A673 (cell line): ENCODE results near the gene METTL2A. TPM values are rescaled to one million over a fixed set of nuclear protein-coding genes. Genes with fewer than 3 reads are reported as not detected.
"Not testable (repeated sequence)": the region's sequence is repeated elsewhere in the genome, so short reads cannot be mapped to it uniquely, and the experiment has no call there.

ENCODE experiments used
- Bru-seq: library from RNA; stranded (reverse); fragments of 400-500 nt; gene quantifications from one replicate; lab custom pipeline; 2021; lab: Mats Ljungman, UMichigan
- BruChase-seq, 2 experiments: library from RNA; stranded (reverse); fragments of 400-500 nt; gene quantifications; one replicate each; lab custom pipeline; 2021; lab: Mats Ljungman, UMichigan
- BruUV-seq: library from RNA; stranded (reverse); fragments of 400-500 nt; replicated peaks from 2 replicates; lab custom pipeline; 2021; lab: Mats Ljungman, UMichigan
- CTCF ChIA-PET: fragments of 300-600 bp; sonication (Branson Sonifier 250); formaldehyde crosslinking; loops from one replicate; lab custom pipeline; 2022; ENCODE audit warnings: antibody characterized with exemption; lab: Charles Lee
- POLR2A ChIA-PET: fragments of 300-600 bp; sonication (Branson Sonifier 250); formaldehyde crosslinking; loops from one replicate; lab custom pipeline; 2022; ENCODE audit warnings: antibody characterized with exemption; ENCODE audit not compliant: low non-redundant PET; lab: Charles Lee
- DNase-seq: peaks from one replicate; pipeline ENCODE4 v3.0.0-alpha.2; 2015; ENCODE audit warnings: low spot score
- H3K27ac ChIP-seq: fragments of 200-600 bp; sonication (generic); 2 replicates; pipeline ENCODE4 v1.5.1; 2016; ENCODE audit warnings: mixed run types, low read depth, mild to moderate bottlenecking, mixed read lengths, antibody characterized with exemption, low read length; ENCODE audit not compliant: poor library complexity, severe bottlenecking
- H3K27me3 ChIP-seq: fragments of 200-600 bp; sonication (generic); replicated peaks from 2 replicates; pipeline ENCODE4 v1.6.1; 2017; ENCODE audit warnings: mixed run types, low read depth, mild to moderate bottlenecking, mixed read lengths, antibody characterized with exemption, low read length; ENCODE audit not compliant: insufficient read depth, poor library complexity
- H3K36me3 ChIP-seq: fragments of 200-600 bp; sonication (generic); 2 replicates; pipeline ENCODE4 v1.6.1; 2016; ENCODE audit warnings: mixed run types, mild to moderate bottlenecking, mixed read lengths, antibody characterized with exemption, low read length; ENCODE audit not compliant: insufficient read depth, poor library complexity, severe bottlenecking
- H3K4me1 ChIP-seq: fragments of 200-600 bp; sonication (generic); 2 replicates; pipeline ENCODE4 v1.6.1; 2017; ENCODE audit warnings: mixed run types, mild to moderate bottlenecking, mixed read lengths, antibody characterized with exemption, low read length; ENCODE audit not compliant: insufficient read depth, poor library complexity, severe bottlenecking
- H3K4me3 ChIP-seq: fragments of 200-600 bp; sonication (generic); 2 replicates; pipeline ENCODE4 v1.5.1; 2016; ENCODE audit warnings: low read depth, mixed run types, mild to moderate bottlenecking, mixed read lengths, low read length; ENCODE audit not compliant: poor library complexity, severe bottlenecking
- H3K9me3 ChIP-seq: fragments of 200-600 bp; sonication (generic); 2 replicates; pipeline ENCODE4 v1.6.1; 2016; ENCODE audit warnings: mixed run types, low read depth, mild to moderate bottlenecking, mixed read lengths, antibody characterized with exemption, low read length; ENCODE audit not compliant: poor library complexity, severe bottlenecking
- EZH2 ChIP-seq: fragments of 200-600 bp; sonication (generic); IDR thresholded peaks from 2 replicates; pipeline ENCODE4 v1.6.1; 2017; ENCODE audit warnings: borderline replicate concordance, low read depth, mild to moderate bottlenecking, mixed read lengths, antibody characterized with exemption, low read length; ENCODE audit not compliant: poor library complexity, severe bottlenecking
- intact Hi-C: fragments of 100-400 bp; cut with micrococcal nuclease; formaldehyde crosslinking; loops from one replicate; pipeline ENCODE4 v1.10.0; 2022; ENCODE audit not compliant: unreplicated experiment
- long read RNA-seq: library from polyadenylated mRNA; stranded (forward); transcript quantifications from one replicate; pipeline ENCODE4 v2.0.0, GENCODE V29; 2022
- total RNA-seq: library from RNA; stranded (reverse); gene quantifications from 2 replicates; pipeline ENCODE4 v1.2.3, GENCODE V29; 2021
- TF ChIP-seq, protein P1 (sequence below): fragments of 300-800, 200-600 bp; sonication (generic); conservative IDR thresholded peaks from 2 replicates; pipeline ENCODE4 v1.5.1; 2017; ENCODE audit warnings: low read depth, mild to moderate bottlenecking, antibody characterized with exemption, low read length, moderate library complexity, mixed read lengths

The METTL2A gene, protein sequence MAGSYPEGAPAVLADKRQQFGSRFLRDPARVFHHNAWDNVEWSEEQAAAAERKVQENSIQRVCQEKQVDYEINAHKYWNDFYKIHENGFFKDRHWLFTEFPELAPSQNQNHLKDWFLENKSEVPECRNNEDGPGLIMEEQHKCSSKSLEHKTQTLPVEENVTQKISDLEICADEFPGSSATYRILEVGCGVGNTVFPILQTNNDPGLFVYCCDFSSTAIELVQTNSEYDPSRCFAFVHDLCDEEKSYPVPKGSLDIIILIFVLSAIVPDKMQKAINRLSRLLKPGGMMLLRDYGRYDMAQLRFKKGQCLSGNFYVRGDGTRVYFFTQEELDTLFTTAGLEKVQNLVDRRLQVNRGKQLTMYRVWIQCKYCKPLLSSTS
- 43.8 and 44.9 TPM in 2 replicates for total RNA-seq
- percentile 81 among the genes with signal in this experiment for Bru-seq, nascent RNA
- percentile 80 among the genes with signal in this experiment for BruChase-seq, experiment 1, labeled RNA remaining after a 2-hour chase
- percentile 80 among the genes with signal in this experiment for BruChase-seq, experiment 2, labeled RNA remaining after a 6-hour chase
- long read RNA-seq, transcript METTL2A-201 (9 exons, 2,537 nt): major isoform, 27 of 42 reads
- long read RNA-seq, transcript METTL2A-202 (8 exons, 1,556 nt): minor isoform, 13 of 42 reads
- long read RNA-seq, partial matches to known transcripts: 0 of 42 reads
- long read RNA-seq, other reads (novel, unspliced or antisense): 2 of 42 reads

DNA sequence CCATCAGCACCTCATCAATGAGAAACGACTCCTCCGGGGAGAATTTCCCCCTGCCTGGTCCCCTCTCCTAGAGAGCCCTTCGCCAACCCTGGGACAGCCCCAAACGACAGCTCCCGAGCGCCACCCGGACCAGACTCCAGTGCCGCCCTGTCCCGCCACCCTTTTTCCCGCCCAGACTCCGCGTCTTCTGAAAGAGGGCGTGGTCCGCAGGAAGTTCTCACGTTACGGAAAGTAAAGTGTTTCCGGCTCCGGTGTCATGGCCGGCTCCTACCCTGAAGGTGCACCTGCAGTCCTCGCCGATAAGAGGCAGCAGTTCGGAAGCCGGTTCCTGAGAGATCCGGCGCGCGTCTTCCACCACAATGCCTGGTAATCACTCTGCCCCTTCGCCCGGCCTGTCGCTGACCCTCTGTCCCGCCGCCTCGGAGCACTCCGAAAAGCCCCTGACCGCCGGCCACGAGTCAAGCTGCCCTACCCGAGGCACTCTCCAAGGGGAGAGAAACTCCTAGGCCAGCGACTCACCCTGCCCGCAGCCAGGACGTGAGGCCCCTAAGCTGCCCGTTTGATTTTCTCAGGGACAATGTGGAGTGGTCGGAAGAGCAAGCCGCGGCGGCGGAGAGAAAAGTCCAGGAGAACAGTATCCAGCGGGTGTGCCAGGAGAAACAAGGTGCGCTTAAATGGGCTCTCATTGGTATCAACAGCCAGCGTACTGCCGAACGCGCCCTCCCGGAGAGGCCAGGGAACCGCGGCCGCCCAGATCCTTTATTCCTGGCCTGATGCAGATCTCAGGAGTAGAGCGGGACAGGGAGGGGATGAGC lies at the start of gene METTL2A:
Gene METTL2A (plus strand): TSS at position 251 of the 815 bp plus-strand sequence. CDS start 6 bp downstream, at position 257.
- H3K4me1 ChIP-seq, POLR2A ChIA-PET, CTCF ChIA-PET, intact Hi-C loops, H3K9me3 ChIP-seq, BruUV-seq, H3K27me3 ChIP-seq, H3K36me3 ChIP-seq: not testable (repeated sequence)
- TF ChIP-seq, protein P1, sequence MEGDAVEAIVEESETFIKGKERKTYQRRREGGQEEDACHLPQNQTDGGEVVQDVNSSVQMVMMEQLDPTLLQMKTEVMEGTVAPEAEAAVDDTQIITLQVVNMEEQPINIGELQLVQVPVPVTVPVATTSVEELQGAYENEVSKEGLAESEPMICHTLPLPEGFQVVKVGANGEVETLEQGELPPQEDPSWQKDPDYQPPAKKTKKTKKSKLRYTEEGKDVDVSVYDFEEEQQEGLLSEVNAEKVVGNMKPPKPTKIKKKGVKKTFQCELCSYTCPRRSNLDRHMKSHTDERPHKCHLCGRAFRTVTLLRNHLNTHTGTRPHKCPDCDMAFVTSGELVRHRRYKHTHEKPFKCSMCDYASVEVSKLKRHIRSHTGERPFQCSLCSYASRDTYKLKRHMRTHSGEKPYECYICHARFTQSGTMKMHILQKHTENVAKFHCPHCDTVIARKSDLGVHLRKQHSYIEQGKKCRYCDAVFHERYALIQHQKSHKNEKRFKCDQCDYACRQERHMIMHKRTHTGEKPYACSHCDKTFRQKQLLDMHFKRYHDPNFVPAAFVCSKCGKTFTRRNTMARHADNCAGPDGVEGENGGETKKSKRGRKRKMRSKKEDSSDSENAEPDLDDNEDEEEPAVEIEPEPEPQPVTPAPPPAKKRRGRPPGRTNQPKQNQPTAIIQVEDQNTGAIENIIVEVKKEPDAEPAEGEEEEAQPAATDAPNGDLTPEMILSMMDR: peak; percentile 43; the same call in 1 of the 2 replicates
- peak within 1 kb of the TSS; percentile 83 for H3K27ac ChIP-seq
- DNase-seq: peak; percentile 95
- peak within 1 kb of the TSS; percentile 84 for H3K4me3 ChIP-seq

DNA sequence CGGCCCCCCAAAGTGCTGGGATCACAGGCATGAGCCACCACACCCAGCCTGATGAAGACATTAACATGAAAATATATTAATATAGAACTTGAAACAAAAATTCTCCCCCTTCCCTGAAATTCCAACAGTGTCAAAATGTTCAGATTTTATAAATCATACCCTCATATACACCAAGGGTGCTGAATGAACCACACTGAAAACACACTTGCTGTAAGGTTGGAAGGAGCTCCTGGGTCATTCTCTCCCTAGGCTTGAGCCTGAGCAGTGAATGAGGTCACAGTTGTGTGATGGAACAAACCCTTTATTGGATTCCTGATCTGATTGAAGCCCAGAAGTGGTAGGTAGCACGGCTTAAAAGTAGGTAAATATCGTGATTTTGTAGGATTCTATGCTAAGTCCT lies 43.4 kb upstream of the METTL2A start, which contains the start of gene EFCAB3:
Gene EFCAB3 (plus strand): TSS at position 301 of the 400 bp plus-strand sequence. CDS start 2,427 bp downstream, outside the sequence.
- no peak within 1 kb of the TSS for H3K27ac ChIP-seq
- no peaks in the 10 kb centered on the region for H3K36me3 ChIP-seq
- peaks cover 7% of the 10 kb centered on the region for H3K27me3 ChIP-seq

DNA sequence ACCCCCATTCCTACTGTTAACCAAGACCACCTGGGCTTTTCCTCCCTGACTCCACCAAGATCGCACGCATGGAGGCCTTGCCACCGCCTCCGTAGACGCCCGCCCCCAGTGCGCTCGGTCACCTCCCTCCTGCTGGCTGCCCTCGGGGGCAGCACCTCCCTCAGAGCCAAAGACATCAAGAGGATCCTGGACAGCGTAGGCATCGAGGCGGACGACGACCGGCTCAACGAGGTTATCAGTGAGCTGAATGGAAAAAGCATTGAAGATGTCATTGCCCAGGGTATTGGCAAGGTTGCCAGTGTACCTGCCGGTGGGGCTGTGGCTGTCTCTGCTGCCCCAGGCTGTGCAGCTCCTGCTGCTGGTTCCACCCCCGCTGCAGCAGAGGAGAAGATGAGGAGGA lies 42.1 kb upstream of the METTL2A start:
- CTCF ChIA-PET: no interaction called here
- intact Hi-C loops: no loop called here
- Histone ChIP-seq H3K36me3 (no peaks in the 10 kb centered on the region), H3K27ac (no peak overlapping the region), H3K27me3 (peaks cover 6% of the 10 kb centered on the region), H3K4me1 (no peaks in the 10 kb centered on the region), H3K9me3 (no peaks in the 10 kb centered on the region), H3K4me3 (no peak overlapping the region)
- BruUV-seq: no TSS peak
- POLR2A ChIA-PET: interaction anchor here (0.6 kb wide), 1 partner anchor 85 kb away, joined by 9 read pairs; no protein-coding TSS in a partner anchor
- TF ChIP-seq EZH2: no peak
- TF ChIP-seq, protein P1: no peak
- DNase-seq: no peak

More for the DNA sequence above, 43.4 kb upstream of the METTL2A start, which contains the start of gene EFCAB3:
- no TSS peak for BruUV-seq
- no peaks in the 10 kb centered on the region for H3K9me3 ChIP-seq
- TF ChIP-seq EZH2: no peak
- TF ChIP-seq, protein P1: no peak
- intact Hi-C loops: no loop called here
- CTCF ChIA-PET: no interaction called here
- no peak for DNase-seq
- H3K4me1 ChIP-seq: no peaks in the 10 kb centered on the region
- no peak within 1 kb of the TSS for H3K4me3 ChIP-seq
- POLR2A ChIA-PET: no interaction called here
